HG02840 (cell line): ENCODE measurements around the gene ARHGAP6.

ENCODE experiments used
- ATAC-seq: cut with Tn5 transposase; IDR thresholded peaks from one replicate; pipeline ENCODE4 v1.9.1; 2021; ENCODE audit warnings: mild to moderate bottlenecking, moderate library complexity, moderate number of reproducible peaks; ENCODE audit not compliant: unreplicated experiment, low FRiP score

Gene ARHGAP6

GRCh38 chrX:11205796-11206195 is 459.9 kb downstream of the ARHGAP6 start:
- no peak for ATAC-seq

GRCh38 chrX:11197671-11198070 is 468.0 kb downstream of the ARHGAP6 start:
- no peak for ATAC-seq

- ATAC-seq = no peak
Measured at GRCh38 chrX:11196476-11196875, 469.2 kb downstream of the ARHGAP6 start.

- ATAC-seq = no peak
Measured at GRCh38 chrX:11193035-11193469, 472.7 kb downstream of the ARHGAP6 start.

GRCh38 chrX:11190745-11191510 is 474.8 kb downstream of the ARHGAP6 start:
- ATAC-seq = no peak

- no peak for ATAC-seq
Measured at GRCh38 chrX:11189097-11189496, 476.6 kb downstream of the ARHGAP6 start.

- ATAC-seq = no peak
Measured at GRCh38 chrX:11188664-11189063, 477.1 kb downstream of the ARHGAP6 start.

- ATAC-seq = no peak
Measured at GRCh38 chrX:11187001-11187400, 478.7 kb downstream of the ARHGAP6 start.

- ATAC-seq = no peak
Measured at GRCh38 chrX:11185861-11186260, 479.9 kb downstream of the ARHGAP6 start.

GRCh38 chrX:11180571-11180970 is 485.1 kb downstream of the ARHGAP6 start:
- no peak for ATAC-seq

GRCh38 chrX:11172415-11172814 is 493.3 kb downstream of the ARHGAP6 start:
- no peak for ATAC-seq

- no peak for ATAC-seq
Measured at GRCh38 chrX:11171956-11172355, 493.8 kb downstream of the ARHGAP6 start.

GRCh38 chrX:11164433-11164832 is 501.3 kb downstream of the ARHGAP6 start:
- ATAC-seq = no peak

GRCh38 chrX:11159149-11159548 is 506.6 kb downstream of the ARHGAP6 start:
- no peak for ATAC-seq

- no peak for ATAC-seq
Measured at GRCh38 chrX:11151799-11152559, 513.7 kb downstream of the ARHGAP6 start.

GRCh38 chrX:11148401-11148800 is 517.3 kb downstream of the ARHGAP6 start:
- no peak for ATAC-seq

GRCh38 chrX:11146411-11146810 is 519.3 kb downstream of the ARHGAP6 start:
- no peak for ATAC-seq

- ATAC-seq = peak; percentile 50
Measured at GRCh38 chrX:11143931-11144678, 521.6 kb downstream of the ARHGAP6 start.

GRCh38 chrX:11138498-11139390 is 527.0 kb downstream of the ARHGAP6 start:
- no peak for ATAC-seq

- no peak for ATAC-seq
Measured at GRCh38 chrX:11137543-11138139, 528.1 kb downstream of the ARHGAP6 start.
